Neural cell (in vitro differentiated cells): ENCODE results near the gene CAMK2D. TPM values are rescaled to one million over a fixed set of nuclear protein-coding genes. Genes with fewer than 3 reads are reported as not detected.

Source experiments
- H2AFZ ChIP-seq: fragments of 200-600, 300-800 bp; sonication (generic), shearing (Covaris generic); 2 replicates; pipeline ENCODE4 v1.6.0; 2014; ENCODE audit warnings: low read depth, mild to moderate bottlenecking, antibody characterized with exemption, low read length, moderate library complexity
- H3F3A ChIP-seq: fragments of 200-600 bp; shearing (Covaris generic); 2 replicates; pipeline ENCODE4 v1.6.1; 2016; ENCODE audit warnings: mild to moderate bottlenecking, moderate library complexity, mixed read lengths, antibody characterized with exemption, low read length; ENCODE audit not compliant: insufficient read depth, poor library complexity, severe bottlenecking
- H3K27ac ChIP-seq: fragments of 200-600, 300-800 bp; sonication (generic), shearing (Covaris generic); 2 replicates; pipeline ENCODE4 v1.5.1; 2014; ENCODE audit warnings: mild to moderate bottlenecking, low read length, moderate library complexity
- H3K27me3 ChIP-seq: fragments of 300-800, 200-600 bp; sonication (generic), shearing (Covaris generic); 2 replicates; pipeline ENCODE4 v1.6.0; 2014; ENCODE audit warnings: mild to moderate bottlenecking, low read depth, low read length, moderate library complexity; ENCODE audit not compliant: insufficient read depth
- H3K36me3 ChIP-seq: fragments of 300-800, 200-600 bp; sonication (generic), shearing (Covaris generic); 2 replicates; pipeline ENCODE4 v1.5.1; 2014; ENCODE audit warnings: mild to moderate bottlenecking, antibody characterized with exemption, low read length, moderate library complexity; ENCODE audit not compliant: insufficient read depth
- H3K4me2 ChIP-seq: fragments of 300-800, 200-600 bp; sonication (generic), shearing (Covaris generic); 2 replicates; pipeline ENCODE4 v1.6.0; 2014; ENCODE audit warnings: mild to moderate bottlenecking, low read length
- H3K4me3 ChIP-seq: fragments of 300-800, 200-600 bp; sonication (generic), shearing (Covaris generic); 2 replicates; pipeline ENCODE4 v1.5.1; 2014; ENCODE audit warnings: mild to moderate bottlenecking, low read length, moderate library complexity
- H3K79me2 ChIP-seq: fragments of 200-600 bp; shearing (Covaris generic); replicated peaks from 2 replicates; pipeline ENCODE4 v1.6.0; 2014; ENCODE audit warnings: mild to moderate bottlenecking, low read length, moderate library complexity; ENCODE audit not compliant: insufficient read depth
- H3K9ac ChIP-seq: fragments of 300-800, 200-600 bp; sonication (generic), shearing (Covaris generic); 2 replicates; pipeline ENCODE4 v1.6.1; 2016; ENCODE audit warnings: mild to moderate bottlenecking, low read length, mixed read lengths
- H3K9me2 ChIP-seq: fragments of 200-600 bp; shearing (Covaris generic); 2 replicates; pipeline ENCODE4 v1.6.1; 2016; ENCODE audit warnings: mild to moderate bottlenecking, low read length, mixed read lengths; ENCODE audit not compliant: insufficient read depth
- H3K9me3 ChIP-seq: fragments of 200-600, 300-800 bp; sonication (generic), shearing (Covaris generic); 2 replicates; pipeline ENCODE4 v1.6.1; 2016; ENCODE audit warnings: mild to moderate bottlenecking, mixed run types, low read length, moderate library complexity, mixed read lengths
- H4K20me1 ChIP-seq: fragments of 200-600 bp; shearing (Covaris generic); 2 replicates; pipeline ENCODE4 v1.6.1; 2016; ENCODE audit warnings: mild to moderate bottlenecking, mixed run types; ENCODE audit not compliant: insufficient read depth
- EP300 ChIP-seq: fragments of 450-650 bp; conservative IDR thresholded peaks from 2 replicates; pipeline ENCODE4 v1.6.1; 2014; ENCODE audit warnings: antibody characterized with exemption, mild to moderate bottlenecking, moderate library complexity; ENCODE audit not compliant: poor library complexity, severe bottlenecking
- EZH2 ChIP-seq: fragments of 200-600, 300-800 bp; shearing (Covaris generic), sonication (generic); IDR thresholded peaks from 2 replicates; pipeline ENCODE4 v1.6.1; 2014; ENCODE audit warnings: antibody characterized with exemption, low read length, borderline replicate concordance, mild to moderate bottlenecking; ENCODE audit not compliant: insufficient read depth, poor library complexity, severe bottlenecking
- MXI1 ChIP-seq: fragments of 450-650 bp; conservative IDR thresholded peaks from 2 replicates; pipeline ENCODE4 v1.6.1; 2014; ENCODE audit warnings: antibody characterized with exemption, mild to moderate bottlenecking; ENCODE audit not compliant: poor library complexity, severe bottlenecking
- POLR2AphosphoS5 ChIP-seq: IDR thresholded peaks from 2 replicates; pipeline ENCODE4 v1.6.1; 2012
- RAD21 ChIP-seq: fragments of 450-650 bp; conservative IDR thresholded peaks from 2 replicates; pipeline ENCODE4 v1.6.1; 2014; ENCODE audit warnings: antibody characterized with exemption, mild to moderate bottlenecking, moderate library complexity
- SMC3 ChIP-seq: fragments of 450-650 bp; conservative IDR thresholded peaks from 2 replicates; pipeline ENCODE4 v1.6.1; 2014; ENCODE audit warnings: antibody characterized with exemption, mild to moderate bottlenecking, moderate library complexity; ENCODE audit not compliant: poor library complexity
- TAF1 ChIP-seq: IDR thresholded peaks from 2 replicates; pipeline ENCODE4 v1.6.1; 2012; ENCODE audit warnings: low read depth
- polyA plus RNA-seq: library from polyadenylated mRNA; depleted of rRNA; stranded (reverse); fragments of >200 nt; gene quantifications from 2 replicates; pipeline ENCODE4 v1.2.3, GENCODE V29; 2014
- TF ChIP-seq, protein P1 (sequence below): IDR thresholded peaks from 2 replicates; pipeline ENCODE4 v1.6.1; 2012; ENCODE audit warnings: borderline replicate concordance
- TF ChIP-seq, protein P2 (sequence below): fragments of 450-650 bp; IDR thresholded peaks from 2 replicates; pipeline ENCODE4 v1.5.1; 2014; ENCODE audit warnings: antibody characterized with exemption, mild to moderate bottlenecking, moderate library complexity; ENCODE audit not compliant: poor library complexity, severe bottlenecking

CAMK2D gene
- polyA plus RNA-seq, 1 donor from 2014 or later: 27.1 TPM

DNA sequence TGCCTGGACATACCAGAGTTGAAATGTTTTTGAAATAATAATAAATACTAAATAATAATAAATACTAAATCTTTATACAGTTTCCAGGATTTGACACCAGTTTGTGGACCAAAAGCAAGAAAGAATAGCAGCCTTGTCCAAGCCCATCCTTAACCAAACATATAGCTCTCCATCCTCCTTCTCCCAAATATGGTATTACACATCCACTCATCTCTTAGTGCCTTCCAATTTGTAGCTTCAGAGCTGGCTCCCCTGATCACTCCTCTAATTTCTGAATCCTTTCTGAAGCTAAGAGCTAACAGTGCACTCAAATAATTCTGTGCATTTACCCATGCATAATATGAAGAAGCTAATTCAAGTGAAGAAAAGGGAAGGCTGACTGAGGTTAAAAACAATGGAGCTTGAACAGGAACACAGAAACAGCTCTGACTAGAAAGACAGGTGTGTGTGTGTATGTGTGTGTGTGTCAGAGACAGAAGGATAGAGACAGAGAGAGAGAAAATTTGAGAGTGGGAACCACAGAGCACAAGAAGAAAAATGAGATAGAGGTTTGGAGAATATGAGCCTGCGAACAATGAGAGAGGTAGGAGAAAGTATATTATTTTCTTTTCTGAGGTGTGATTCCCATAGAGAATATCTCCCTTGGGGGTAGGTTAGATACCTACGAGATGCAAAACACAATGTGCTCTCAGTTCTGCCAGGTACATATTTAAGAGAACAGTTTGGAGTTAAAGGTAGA, 123.5 kb downstream of the CAMK2D start:
- Histone ChIP-seq H3K4me2 (no peak overlapping the region), H3K9ac (no peak overlapping the region), H2AFZ (no peak overlapping the region), H3K79me2 (no peaks in the 10 kb centered on the region), H3F3A (no peaks in the 10 kb centered on the region), H3K36me3 (no peaks in the 10 kb centered on the region), H3K27ac (no peak overlapping the region), H3K27me3 (no peaks in the 10 kb centered on the region), H4K20me1 (no peaks in the 10 kb centered on the region), H3K9me3 (no peaks in the 10 kb centered on the region), H3K4me3 (no peak overlapping the region), H3K9me2 (no peaks in the 10 kb centered on the region)
- TF ChIP-seq SMC3 (no peak), RAD21 (no peak), MXI1 (no peak), POLR2AphosphoS5 (no peak), TAF1 (no peak), EZH2 (no peak), EP300 (no peak)
- TF ChIP-seq, protein P1, sequence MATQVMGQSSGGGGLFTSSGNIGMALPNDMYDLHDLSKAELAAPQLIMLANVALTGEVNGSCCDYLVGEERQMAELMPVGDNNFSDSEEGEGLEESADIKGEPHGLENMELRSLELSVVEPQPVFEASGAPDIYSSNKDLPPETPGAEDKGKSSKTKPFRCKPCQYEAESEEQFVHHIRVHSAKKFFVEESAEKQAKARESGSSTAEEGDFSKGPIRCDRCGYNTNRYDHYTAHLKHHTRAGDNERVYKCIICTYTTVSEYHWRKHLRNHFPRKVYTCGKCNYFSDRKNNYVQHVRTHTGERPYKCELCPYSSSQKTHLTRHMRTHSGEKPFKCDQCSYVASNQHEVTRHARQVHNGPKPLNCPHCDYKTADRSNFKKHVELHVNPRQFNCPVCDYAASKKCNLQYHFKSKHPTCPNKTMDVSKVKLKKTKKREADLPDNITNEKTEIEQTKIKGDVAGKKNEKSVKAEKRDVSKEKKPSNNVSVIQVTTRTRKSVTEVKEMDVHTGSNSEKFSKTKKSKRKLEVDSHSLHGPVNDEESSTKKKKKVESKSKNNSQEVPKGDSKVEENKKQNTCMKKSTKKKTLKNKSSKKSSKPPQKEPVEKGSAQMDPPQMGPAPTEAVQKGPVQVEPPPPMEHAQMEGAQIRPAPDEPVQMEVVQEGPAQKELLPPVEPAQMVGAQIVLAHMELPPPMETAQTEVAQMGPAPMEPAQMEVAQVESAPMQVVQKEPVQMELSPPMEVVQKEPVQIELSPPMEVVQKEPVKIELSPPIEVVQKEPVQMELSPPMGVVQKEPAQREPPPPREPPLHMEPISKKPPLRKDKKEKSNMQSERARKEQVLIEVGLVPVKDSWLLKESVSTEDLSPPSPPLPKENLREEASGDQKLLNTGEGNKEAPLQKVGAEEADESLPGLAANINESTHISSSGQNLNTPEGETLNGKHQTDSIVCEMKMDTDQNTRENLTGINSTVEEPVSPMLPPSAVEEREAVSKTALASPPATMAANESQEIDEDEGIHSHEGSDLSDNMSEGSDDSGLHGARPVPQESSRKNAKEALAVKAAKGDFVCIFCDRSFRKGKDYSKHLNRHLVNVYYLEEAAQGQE: no peak
- TF ChIP-seq, protein P2, sequence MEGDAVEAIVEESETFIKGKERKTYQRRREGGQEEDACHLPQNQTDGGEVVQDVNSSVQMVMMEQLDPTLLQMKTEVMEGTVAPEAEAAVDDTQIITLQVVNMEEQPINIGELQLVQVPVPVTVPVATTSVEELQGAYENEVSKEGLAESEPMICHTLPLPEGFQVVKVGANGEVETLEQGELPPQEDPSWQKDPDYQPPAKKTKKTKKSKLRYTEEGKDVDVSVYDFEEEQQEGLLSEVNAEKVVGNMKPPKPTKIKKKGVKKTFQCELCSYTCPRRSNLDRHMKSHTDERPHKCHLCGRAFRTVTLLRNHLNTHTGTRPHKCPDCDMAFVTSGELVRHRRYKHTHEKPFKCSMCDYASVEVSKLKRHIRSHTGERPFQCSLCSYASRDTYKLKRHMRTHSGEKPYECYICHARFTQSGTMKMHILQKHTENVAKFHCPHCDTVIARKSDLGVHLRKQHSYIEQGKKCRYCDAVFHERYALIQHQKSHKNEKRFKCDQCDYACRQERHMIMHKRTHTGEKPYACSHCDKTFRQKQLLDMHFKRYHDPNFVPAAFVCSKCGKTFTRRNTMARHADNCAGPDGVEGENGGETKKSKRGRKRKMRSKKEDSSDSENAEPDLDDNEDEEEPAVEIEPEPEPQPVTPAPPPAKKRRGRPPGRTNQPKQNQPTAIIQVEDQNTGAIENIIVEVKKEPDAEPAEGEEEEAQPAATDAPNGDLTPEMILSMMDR: no peak

DNA sequence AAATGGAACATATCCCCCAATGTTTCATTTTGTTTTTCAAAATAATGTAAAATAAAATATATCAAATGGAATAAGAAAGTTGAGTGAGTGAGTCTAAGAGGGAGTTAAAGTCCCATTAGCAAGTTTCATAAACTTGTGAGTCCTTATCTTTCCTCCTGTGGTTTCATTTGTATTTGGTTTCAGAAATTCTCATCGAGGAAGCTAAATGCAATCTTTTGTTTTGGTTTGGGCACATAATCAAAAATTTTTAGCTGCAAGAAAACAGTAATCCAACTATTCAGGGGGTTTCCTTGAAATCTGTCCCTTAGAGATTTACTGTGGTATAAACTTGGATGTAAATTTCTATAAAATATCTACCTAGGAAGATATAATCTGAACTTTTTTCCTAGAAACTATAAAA, 124.2 kb downstream of the CAMK2D start:
- H3K79me2 ChIP-seq: no peaks in the 10 kb centered on the region

More for the DNA sequence above, 124.2 kb downstream of the CAMK2D start:
- no peak overlapping the region for H3K4me3 ChIP-seq
- no peaks in the 10 kb centered on the region for H3F3A ChIP-seq
- no peaks in the 10 kb centered on the region for H3K27me3 ChIP-seq
- no peaks in the 10 kb centered on the region for H4K20me1 ChIP-seq
- no peak overlapping the region for H2AFZ ChIP-seq
- no peaks in the 10 kb centered on the region for H3K9me3 ChIP-seq
- no peaks in the 10 kb centered on the region for H3K9me2 ChIP-seq
- no peaks in the 10 kb centered on the region for H3K36me3 ChIP-seq
- H3K27ac ChIP-seq: no peak overlapping the region
- no peak overlapping the region for H3K9ac ChIP-seq
- TF ChIP-seq POLR2AphosphoS5 (no peak), TAF1 (no peak), SMC3 (no peak), EP300 (no peak), MXI1 (no peak), RAD21 (no peak), EZH2 (no peak)
- TF ChIP-seq, protein P1: no peak
- TF ChIP-seq, protein P2: no peak
- H3K4me2 ChIP-seq: no peak overlapping the region
